Loucy (cell line): Measurements from ENCODE around the gene ACTRT2.

Source experiments
- CTCF ChIP-seq: fragments of 200-600 bp; sonication (generic); conservative IDR thresholded peaks from 2 replicates; pipeline ENCODE4 v1.5.1; 2014; ENCODE audit warnings: mild to moderate bottlenecking, antibody characterized with exemption, low read length
- EZH2phosphoT487 ChIP-seq: fragments of 200-600 bp; IDR thresholded peaks from 2 replicates; pipeline ENCODE4 v1.6.1; 2018; ENCODE audit warnings: antibody characterized with exemption, mild to moderate bottlenecking, moderate library complexity, borderline replicate concordance

- no peak for TF ChIP-seq CTCF
- no peak for TF ChIP-seq EZH2phosphoT487
Observed at GRCh38 chr1:3018576-3018975, 2.7 kb upstream of the ACTRT2 start.
